ENCODE measurements around the gene FAM13B. TPM values are rescaled to one million over a fixed set of nuclear protein-coding genes. Genes with fewer than 3 reads are reported as not detected.

Gene FAM13B
- total RNA-seq, 4 donors from 2014 or later, result 50.0 to 73.1 (median 53.6) TPM

GRCh38 chr5:138021771-138022170, 11.1 kb downstream of the FAM13B start:
- no peak for TF ChIP-seq CTCF (IDR thresholded peaks at IDR 0.05)
- no peak for TF ChIP-seq POLR2AphosphoS5 (IDR thresholded peaks at IDR 0.05)
- TF ChIP-seq POLR2A (IDR thresholded peaks at IDR 0.05; ENCODE audit: low read depth), result no peak
- no peak for TF ChIP-seq EP300 (IDR thresholded peaks at IDR 0.05)
- Histone ChIP-seq H3K9me3 (no peaks in the 10 kb centered on the region), H3K27ac (replicated peaks in 1 of 4) (no peak overlapping the region), H3K4me1 (peaks cover 8 to 79% (median 65%) of the 10 kb centered on the region in 4 donors), H3K4me3 (no peak overlapping the region), H3K36me3 (peaks cover 4 to 40% (median 24%) of the 10 kb centered on the region in 4 donors), H3K27me3 (no peaks in the 10 kb centered on the region)
- no peak for DNase-seq (ENCODE audit: extremely low spot score)
- 0% methylated on average over 1 of the region's 1 CpG for WGBS
- intact Hi-C loops (cut with DNase I), result no loop called here

- no peak for DNase-seq (ENCODE audit: extremely low spot score)
- Histone ChIP-seq H3K27me3 (no peaks in the 10 kb centered on the region), H3K4me3 (no peak overlapping the region), H3K9me3 (no peaks in the 10 kb centered on the region), H3K36me3 (peaks cover 4 to 55% (median 34%) of the 10 kb centered on the region in 4 donors), H3K4me1 (peaks cover 2 to 65% (median 43%) of the 10 kb centered on the region in 4 donors), H3K27ac (replicated peaks in 1 of 4) (no peak overlapping the region)
- no peak for TF ChIP-seq POLR2AphosphoS5 (IDR thresholded peaks at IDR 0.05)
- TF ChIP-seq EP300 (IDR thresholded peaks at IDR 0.05), result no peak
- TF ChIP-seq CTCF (IDR thresholded peaks at IDR 0.05), result no peak
- no peak for TF ChIP-seq POLR2A (IDR thresholded peaks at IDR 0.05; ENCODE audit: low read depth)
- intact Hi-C loops (cut with DNase I), result no loop called here
- WGBS, result 45% methylated on average over 3 of the region's 3 CpGs
Measured at GRCh38 chr5:138018849-138019248, 14.0 kb downstream of the FAM13B start.

- no peak overlapping the region for H3K27ac ChIP-seq (replicated peaks in 1 of 4)
- H3K27me3 ChIP-seq, result no peaks in the 10 kb centered on the region
- no peak for TF ChIP-seq EP300 (IDR thresholded peaks at IDR 0.05)
- TF ChIP-seq CTCF (IDR thresholded peaks at IDR 0.05), result no peak
- TF ChIP-seq POLR2A (IDR thresholded peaks at IDR 0.05; ENCODE audit: low read depth), result no peak
- no peak for TF ChIP-seq POLR2AphosphoS5 (IDR thresholded peaks at IDR 0.05)
- intact Hi-C loops (cut with DNase I), result no loop called here
- peaks cover 0 to 52% (median 25%) of the 10 kb centered on the region in 4 donors for H3K4me1 ChIP-seq
- no peak for DNase-seq (ENCODE audit: extremely low spot score)
- no peaks in the 10 kb centered on the region for H3K9me3 ChIP-seq
- WGBS, result 96% methylated on average over 2 of the region's 2 CpGs
- peaks cover 4 to 66% (median 37%) of the 10 kb centered on the region in 4 donors for H3K36me3 ChIP-seq
- H3K4me3 ChIP-seq, result no peak overlapping the region
Measured at GRCh38 chr5:138015916-138016315, 17.0 kb downstream of the FAM13B start.

- Histone ChIP-seq H3K4me3 (no peak overlapping the region), H3K36me3 (peaks cover 20 to 65% (median 49%) of the 10 kb centered on the region in 4 donors), H3K9me3 (no peaks in the 10 kb centered on the region), H3K27ac (replicated peaks in 1 of 4) (no peak overlapping the region), H3K4me1 (peaks cover 0 to 30% (median 9%) of the 10 kb centered on the region in 4 donors), H3K27me3 (no peaks in the 10 kb centered on the region)
- no peak for DNase-seq (ENCODE audit: extremely low spot score)
- intact Hi-C loops (cut with DNase I), result no loop called here
- TF ChIP-seq EP300 (IDR thresholded peaks at IDR 0.05), result no peak
- TF ChIP-seq CTCF (IDR thresholded peaks at IDR 0.05), result no peak
- TF ChIP-seq POLR2AphosphoS5 (IDR thresholded peaks at IDR 0.05), result no peak
- TF ChIP-seq POLR2A (IDR thresholded peaks at IDR 0.05; ENCODE audit: low read depth), result no peak
Measured at GRCh38 chr5:138011991-138012390, 20.9 kb downstream of the FAM13B start.

All from esophagus muscularis mucosa (tissue), 4 donors.